GM10847 (cell line): ENCODE results near the gene PHACTR1.

Experiments used
- POLR2A ChIP-seq: IDR thresholded peaks from 2 replicates; pipeline ENCODE4 v1.6.1; 2011; ENCODE audit not compliant: insufficient read length; ENCODE audit errors: extremely low read depth

Gene PHACTR1

GRCh38 chr6:12896208-12896733, 179.7 kb downstream of the PHACTR1 start:
- TF ChIP-seq POLR2A = no peak

- TF ChIP-seq POLR2A = no peak
Measured at GRCh38 chr6:12898603-12899002, 182.0 kb downstream of the PHACTR1 start.

GRCh38 chr6:12899046-12899833, 182.7 kb downstream of the PHACTR1 start:
- TF ChIP-seq POLR2A = no peak

GRCh38 chr6:12903246-12903645, 186.7 kb downstream of the PHACTR1 start:
- no peak for TF ChIP-seq POLR2A

GRCh38 chr6:12909833-12910232, 193.3 kb downstream of the PHACTR1 start:
- no peak for TF ChIP-seq POLR2A

GRCh38 chr6:12911427-12911826, 194.9 kb downstream of the PHACTR1 start:
- TF ChIP-seq POLR2A = no peak

- no peak for TF ChIP-seq POLR2A
Measured at GRCh38 chr6:12913201-12913600, 196.6 kb downstream of the PHACTR1 start.

GRCh38 chr6:12916006-12916405, 199.4 kb downstream of the PHACTR1 start:
- no peak for TF ChIP-seq POLR2A

GRCh38 chr6:12916420-12917136, 200.0 kb downstream of the PHACTR1 start:
- no peak for TF ChIP-seq POLR2A

GRCh38 chr6:12921467-12921866, 204.9 kb downstream of the PHACTR1 start:
- no peak for TF ChIP-seq POLR2A

- no peak for TF ChIP-seq POLR2A
Measured at GRCh38 chr6:12923644-12924235, 207.2 kb downstream of the PHACTR1 start.

GRCh38 chr6:12924911-12925310, 208.3 kb downstream of the PHACTR1 start:
- no peak for TF ChIP-seq POLR2A

- no peak for TF ChIP-seq POLR2A
Measured at GRCh38 chr6:12927746-12928145, 211.2 kb downstream of the PHACTR1 start.

- no peak for TF ChIP-seq POLR2A
Measured at GRCh38 chr6:12929678-12930077, 213.1 kb downstream of the PHACTR1 start.

GRCh38 chr6:12931639-12932038, 215.1 kb downstream of the PHACTR1 start:
- no peak for TF ChIP-seq POLR2A

- no peak for TF ChIP-seq POLR2A
Measured at GRCh38 chr6:12935637-12936036, 219.1 kb downstream of the PHACTR1 start.

- no peak for TF ChIP-seq POLR2A
Measured at GRCh38 chr6:12937971-12938370, 221.4 kb downstream of the PHACTR1 start.

- TF ChIP-seq POLR2A = no peak
Measured at GRCh38 chr6:12939314-12939713, 222.7 kb downstream of the PHACTR1 start.
